Lower leg skin (tissue), 4 donors: Measurements from ENCODE around the gene TRAPPC14. TPM values are rescaled to one million over a fixed set of nuclear protein-coding genes. Genes with fewer than 3 reads are reported as not detected.

Experiments
- DNase-seq, 2 donors: peaks; one replicate each; pipeline ENCODE4 v3.0.0-alpha.2; 2019; ENCODE audit warnings: low spot score in 2 of 2
- H3K4me3 ChIP-seq: fragments of 200-600 bp; sonication (generic); 2 replicates; pipeline ENCODE4 v1.5.1; 2017; ENCODE audit warnings: mild to moderate bottlenecking, low read depth; ENCODE audit not compliant: poor library complexity, severe bottlenecking
- POLR2A ChIP-seq, 2 donors: fragments of 450-650 bp; IDR thresholded peaks; one replicate each; pipeline ENCODE4 v1.6.1; 2016 to 2017; ENCODE audit warnings: antibody characterized with exemption in 2 of 2, mild to moderate bottlenecking in 1 of 2, moderate library complexity in 1 of 2
- WGBS, 2 donors: methylation state at CpG; one replicate each; pipeline ENCODE4 v1.1.5; 2018; 5-methylcytosine and 5-hydroxymethylcytosine counted together
- intact Hi-C: fragments of 100-400 bp; cut with DNase I; formaldehyde crosslinking; loops from one replicate; pipeline ENCODE4 v1.15.0; 2023; ENCODE audit warnings: low total_unique reads
- total RNA-seq, 4 donors: library from RNA; depleted of rRNA; stranded (reverse); fragments of >200 nt; gene quantifications; one replicate each; pipeline ENCODE4 v1.1.0, GENCODE V29; 2016
- TF ChIP-seq, protein P1 (sequence below), 3 donors: fragments of 450-650 bp; IDR thresholded peaks; one replicate each; pipeline ENCODE4 v1.5.1; 2016; ENCODE audit warnings: antibody characterized with exemption in 3 of 3, mild to moderate bottlenecking in 3 of 3, moderate library complexity in 2 of 3

TRAPPC14 gene
- total RNA-seq, 4 donors from 2014 or later: 20.8 to 46.5 (median 25.2) TPM

- no peak for DNase-seq
- no peak overlapping the region for H3K4me3 ChIP-seq
- WGBS, 2 donors: 90 to 92% methylated on average over 5 of the region's 5 CpGs
- TF ChIP-seq, protein P1, sequence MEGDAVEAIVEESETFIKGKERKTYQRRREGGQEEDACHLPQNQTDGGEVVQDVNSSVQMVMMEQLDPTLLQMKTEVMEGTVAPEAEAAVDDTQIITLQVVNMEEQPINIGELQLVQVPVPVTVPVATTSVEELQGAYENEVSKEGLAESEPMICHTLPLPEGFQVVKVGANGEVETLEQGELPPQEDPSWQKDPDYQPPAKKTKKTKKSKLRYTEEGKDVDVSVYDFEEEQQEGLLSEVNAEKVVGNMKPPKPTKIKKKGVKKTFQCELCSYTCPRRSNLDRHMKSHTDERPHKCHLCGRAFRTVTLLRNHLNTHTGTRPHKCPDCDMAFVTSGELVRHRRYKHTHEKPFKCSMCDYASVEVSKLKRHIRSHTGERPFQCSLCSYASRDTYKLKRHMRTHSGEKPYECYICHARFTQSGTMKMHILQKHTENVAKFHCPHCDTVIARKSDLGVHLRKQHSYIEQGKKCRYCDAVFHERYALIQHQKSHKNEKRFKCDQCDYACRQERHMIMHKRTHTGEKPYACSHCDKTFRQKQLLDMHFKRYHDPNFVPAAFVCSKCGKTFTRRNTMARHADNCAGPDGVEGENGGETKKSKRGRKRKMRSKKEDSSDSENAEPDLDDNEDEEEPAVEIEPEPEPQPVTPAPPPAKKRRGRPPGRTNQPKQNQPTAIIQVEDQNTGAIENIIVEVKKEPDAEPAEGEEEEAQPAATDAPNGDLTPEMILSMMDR (IDR thresholded peaks at IDR 0.05): no peak
- no peak for TF ChIP-seq POLR2A (IDR thresholded peaks at IDR 0.05)
- intact Hi-C loops: no loop called here
These were observed 5.3 kb upstream of the TRAPPC14 start for GRCh38 chr7:100163871-100164270.

GRCh38 chr7:100163006-100163531, 4.5 kb upstream of the TRAPPC14 start:
- TF ChIP-seq, protein P1 (IDR thresholded peaks at IDR 0.05): no peak
- TF ChIP-seq POLR2A (IDR thresholded peaks at IDR 0.05): no peak
- DNase-seq: peak in 1 of 2 donors; percentile 75
- WGBS, 2 donors: 25 to 39% methylated on average over 4 to 6 of the region's 6 CpGs
- H3K4me3 ChIP-seq: no peak overlapping the region
- intact Hi-C loops: no loop called here

DNA sequence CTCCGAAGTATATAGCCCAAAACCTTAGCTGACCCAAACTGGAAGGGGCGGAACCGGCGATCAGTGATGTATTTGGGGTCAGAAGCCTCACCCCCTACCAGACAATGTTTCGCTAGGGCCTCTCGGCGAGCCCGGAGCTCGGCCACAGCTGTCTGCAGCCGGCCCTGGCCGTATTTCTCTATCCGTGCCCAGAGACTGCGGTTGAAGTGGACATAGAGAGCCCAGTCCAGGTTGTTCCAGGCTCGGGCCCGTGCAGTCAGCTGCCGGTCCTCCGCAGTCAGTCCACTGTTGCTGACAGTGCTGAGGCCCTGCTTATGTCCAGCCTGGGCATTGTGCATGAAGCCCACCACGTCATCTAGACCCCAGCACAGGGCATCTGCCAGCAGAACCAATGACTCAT, 1.5 kb upstream of the TRAPPC14 start:
- DNase-seq: no peak
- H3K4me3 ChIP-seq: no peak overlapping the region
- intact Hi-C loops: no loop called here
- no peak for TF ChIP-seq POLR2A (IDR thresholded peaks at IDR 0.05)
- TF ChIP-seq, protein P1 (IDR thresholded peaks at IDR 0.05): no peak
- WGBS, 2 donors: 83 to 94% methylated on average over 11 to 17 of the region's 18 CpGs

DNA sequence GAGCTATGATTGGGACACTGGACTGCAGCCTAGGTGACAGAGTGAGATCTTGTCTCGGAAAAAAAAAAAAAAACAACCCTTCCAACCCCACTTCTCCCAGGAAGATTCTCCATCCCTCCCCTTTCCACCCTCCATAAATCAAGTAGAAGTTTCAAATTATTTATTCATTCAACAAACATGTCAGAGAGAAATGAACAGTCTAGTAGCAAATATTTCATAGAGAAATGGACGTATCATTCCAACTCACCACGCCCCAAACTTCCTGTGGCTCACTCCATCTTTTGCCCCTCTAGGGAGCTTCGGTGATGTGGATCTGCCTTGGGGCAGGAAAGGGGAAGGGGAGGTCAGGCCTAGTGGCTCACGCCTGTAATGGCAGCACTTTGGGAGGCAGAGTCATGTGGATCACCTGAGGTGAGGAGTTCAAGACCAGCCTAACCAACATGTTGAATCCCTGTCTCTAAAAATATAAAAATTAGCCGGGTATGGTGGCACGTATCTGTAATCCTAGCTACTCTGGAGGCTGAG, 638 bp upstream of the TRAPPC14 start:
- TF ChIP-seq, protein P1 (IDR thresholded peaks at IDR 0.05): no peak
- H3K4me3 ChIP-seq: no peak overlapping the region
- intact Hi-C loops: no loop called here
- no peak for DNase-seq
- 45 to 49% methylated on average over 7 of the region's 7 CpGs for WGBS, 2 donors

- peak in 1 of 2 donors; percentile 86 for DNase-seq
These were observed 942 bp downstream of the TRAPPC14 start for GRCh38 chr7:100157334-100158228.

More at GRCh38 chr7:100157334-100158228, 942 bp downstream of the TRAPPC14 start:
- intact Hi-C loops: no loop called here
- TF ChIP-seq, protein P1 (IDR thresholded peaks at IDR 0.05): no peak
- TF ChIP-seq POLR2A (IDR thresholded peaks at IDR 0.05): no peak
- WGBS, 2 donors: 32 to 35% methylated on average over 24 to 25 of the region's 32 CpGs
- peak overlapping the region; percentile 83 for H3K4me3 ChIP-seq
